Measurements from ENCODE around the gene DENND1C.

The DENND1C gene

GRCh38 chr19:6421075-6422014 lies 60.2 kb downstream of the DENND1C start:
- DNase-seq, result no peak

- DNase-seq, result no peak
These were observed 63.0 kb downstream of the DENND1C start for GRCh38 chr19:6418562-6418932.

- no peak for DNase-seq
These were observed 63.6 kb downstream of the DENND1C start for GRCh38 chr19:6417713-6418561.

Measured in NCI-H1436 (cell line).